GM19240 (cell line): Measurements from ENCODE around the gene TRIM8.
A peak's percentile ranks its signal among the peaks of the same experiment; 100 is the strongest.

ENCODE experiments used
- DNase-seq: peaks from one replicate; pipeline ENCODE4 v3.0.0; 2011; ENCODE audit warnings: low spot score; ENCODE audit not compliant: insufficient read length

The TRIM8 gene

GRCh38 chr10:102669206-102670064 is 25.2 kb downstream of the TRIM8 start:
- DNase-seq: no peak

- DNase-seq: no peak
These were observed 25.9 kb downstream of the TRIM8 start for GRCh38 chr10:102670065-102670670.

DNA sequence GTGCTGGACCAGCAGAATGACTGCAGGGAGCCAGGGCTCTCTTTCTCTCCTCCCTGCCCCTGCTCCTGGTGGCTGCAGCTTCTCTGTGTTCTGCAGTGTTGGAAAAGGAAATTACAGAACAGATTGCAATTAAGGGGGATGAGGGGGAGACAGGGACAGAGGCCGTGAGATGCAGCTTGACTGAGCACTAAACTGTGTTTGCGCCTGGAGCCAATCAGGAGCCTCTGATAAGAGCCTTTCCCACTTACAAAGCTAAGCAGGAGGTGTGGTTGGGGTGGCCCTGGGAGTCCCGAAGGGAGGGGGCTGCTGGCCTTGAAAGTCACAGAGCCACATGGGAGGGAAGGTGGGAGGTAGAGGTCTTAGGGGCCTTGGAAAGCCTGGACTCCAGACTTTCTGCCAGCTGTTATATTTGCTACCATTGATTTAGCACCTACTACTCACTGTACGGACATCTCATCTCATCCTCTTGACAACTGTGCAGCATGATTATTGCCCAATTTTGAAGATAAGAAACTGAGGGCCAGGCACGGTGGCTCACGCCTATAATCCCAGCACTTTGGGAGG is 26.7 kb downstream of the TRIM8 start:
- DNase-seq: no peak

DNA sequence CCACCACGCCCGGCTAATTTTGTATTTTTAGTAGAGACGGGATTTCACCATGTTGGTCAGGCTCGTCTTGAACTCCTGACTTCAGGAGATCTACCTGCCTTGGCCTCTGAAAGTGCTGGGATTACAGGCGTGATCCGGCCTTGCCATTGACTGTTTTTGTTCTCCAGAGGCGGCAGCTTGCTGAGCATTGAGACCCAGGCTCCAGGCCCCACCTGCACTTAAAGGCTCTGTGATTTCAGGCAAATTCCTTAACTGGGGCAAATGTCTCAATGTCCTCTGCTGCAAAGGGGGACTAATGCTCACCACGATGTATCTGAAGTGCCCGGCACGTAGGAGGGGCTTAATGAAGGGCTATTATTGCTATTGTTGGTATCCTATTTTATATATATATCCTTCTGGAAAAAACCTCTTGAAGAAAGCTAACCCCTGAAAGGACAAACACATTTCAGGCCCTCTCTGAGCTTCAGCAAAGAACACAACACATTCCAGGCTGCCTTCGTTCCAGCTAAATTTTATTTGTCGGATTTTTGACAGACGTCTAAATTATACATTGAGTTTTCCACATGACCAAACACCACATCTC is 29.0 kb downstream of the TRIM8 start:
- no peak for DNase-seq

GRCh38 chr10:102673819-102674511 is 29.7 kb downstream of the TRIM8 start:
- peak; percentile 53 for DNase-seq

GRCh38 chr10:102674566-102674965 is 30.3 kb downstream of the TRIM8 start:
- no peak for DNase-seq

DNA sequence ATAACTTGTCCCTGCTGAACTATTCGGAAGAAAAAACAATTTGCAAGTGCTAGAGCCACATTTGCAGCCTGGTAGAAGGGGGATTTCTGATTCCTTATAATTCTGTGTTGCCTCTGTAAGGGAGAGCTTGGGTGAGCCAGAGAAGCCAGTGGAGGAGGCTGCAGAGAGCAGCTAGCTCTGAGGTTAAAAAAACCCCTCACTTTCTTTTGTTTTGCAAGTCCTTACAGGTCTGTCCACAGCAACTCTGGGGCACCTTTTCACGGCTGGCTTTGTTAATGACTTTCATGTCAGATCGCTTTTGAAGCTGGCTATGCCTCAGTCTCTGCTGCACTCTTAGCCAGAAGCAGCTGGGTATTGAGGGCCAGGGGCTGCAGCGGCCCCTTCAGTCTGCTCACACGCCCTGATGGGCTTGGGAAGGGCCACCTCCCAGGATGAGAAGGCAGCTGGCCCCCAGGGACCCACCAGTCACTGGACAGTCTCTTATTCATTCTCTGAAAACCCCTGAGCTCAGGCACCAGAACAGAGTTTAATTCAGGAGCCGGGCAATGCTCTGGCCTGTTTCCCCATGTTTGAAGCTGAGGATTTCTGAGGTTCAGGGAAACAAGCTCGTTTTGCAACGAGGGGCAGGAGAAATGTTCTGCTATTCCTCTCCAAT is 30.9 kb downstream of the TRIM8 start:
- DNase-seq: no peak

DNA sequence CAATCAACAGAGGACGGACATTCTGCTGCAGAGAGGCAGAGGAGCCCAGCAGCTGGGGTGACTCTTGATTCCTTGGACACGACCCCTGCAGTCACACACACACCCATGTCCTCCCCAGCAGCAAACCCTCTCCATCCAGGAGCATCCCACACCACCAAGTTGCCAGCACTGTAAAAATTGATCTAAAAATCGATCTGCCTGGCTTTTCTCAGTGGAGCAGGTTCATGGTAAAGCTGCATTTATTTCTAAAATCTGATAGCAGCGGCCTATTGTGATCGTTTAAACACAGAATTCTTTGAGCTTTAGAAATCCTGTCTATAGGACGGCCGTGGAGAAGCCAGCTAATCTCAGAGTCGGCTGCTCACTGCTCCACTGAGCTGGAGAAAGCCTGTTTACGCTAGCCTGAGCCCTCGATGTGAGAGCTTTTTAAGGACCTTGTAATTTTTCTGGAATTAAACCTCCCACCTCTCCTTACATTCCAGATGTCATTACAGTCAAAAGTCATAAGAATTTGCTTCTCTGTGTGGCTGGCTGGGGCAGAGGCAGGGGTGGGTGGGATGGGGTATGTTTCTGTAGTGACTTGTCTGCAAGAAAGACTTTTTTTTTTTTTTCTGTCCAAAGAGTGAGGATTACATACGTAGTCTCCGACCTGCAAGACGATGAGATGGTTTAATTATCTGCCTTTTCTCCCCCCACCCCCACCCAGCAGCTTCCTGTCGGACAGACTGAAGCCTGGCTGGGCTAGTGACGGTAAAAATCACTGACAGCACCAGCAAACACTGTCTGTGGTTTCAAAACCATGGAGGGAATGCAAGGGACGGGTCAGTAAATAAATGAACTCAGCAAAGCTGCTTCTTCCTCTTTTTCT is 31.6 kb downstream of the TRIM8 start:
- DNase-seq: no peak

GRCh38 chr10:102676534-102677315 is 32.4 kb downstream of the TRIM8 start:
- no peak for DNase-seq

DNA sequence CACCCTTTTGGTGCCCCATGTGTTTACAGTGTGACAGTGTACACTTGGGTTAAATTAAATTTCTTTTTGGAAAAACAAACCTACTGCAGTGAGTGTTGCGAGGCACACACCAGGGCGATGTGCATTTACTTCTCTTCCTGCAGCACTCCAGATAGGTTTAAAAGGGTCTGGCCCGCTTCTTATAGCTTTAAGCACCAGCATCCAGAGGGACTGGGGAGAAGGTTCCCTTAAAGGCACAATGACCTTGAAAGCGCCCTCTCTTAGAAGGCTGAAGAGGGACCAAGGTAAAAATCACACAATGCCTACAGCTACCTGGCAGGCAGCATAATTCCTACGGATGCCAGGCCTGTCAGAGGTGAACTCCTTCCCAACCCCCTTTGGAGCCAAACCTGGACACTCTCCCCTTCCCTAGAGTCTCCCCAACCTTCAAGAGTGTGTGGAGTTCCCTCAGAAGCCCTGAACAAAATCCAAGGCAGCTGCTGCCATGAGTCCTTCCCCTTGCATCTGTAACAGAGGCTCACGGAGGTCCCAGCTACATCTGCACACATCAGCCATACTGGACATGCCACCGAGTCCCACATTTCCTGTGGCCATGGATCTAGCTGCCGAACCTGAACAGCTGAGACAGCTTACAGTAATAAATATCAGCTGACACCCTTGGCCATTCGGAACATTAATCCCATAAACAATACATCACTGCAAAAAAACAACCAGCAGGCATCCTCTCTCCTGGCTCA is 33.2 kb downstream of the TRIM8 start:
- DNase-seq: no peak

DNA sequence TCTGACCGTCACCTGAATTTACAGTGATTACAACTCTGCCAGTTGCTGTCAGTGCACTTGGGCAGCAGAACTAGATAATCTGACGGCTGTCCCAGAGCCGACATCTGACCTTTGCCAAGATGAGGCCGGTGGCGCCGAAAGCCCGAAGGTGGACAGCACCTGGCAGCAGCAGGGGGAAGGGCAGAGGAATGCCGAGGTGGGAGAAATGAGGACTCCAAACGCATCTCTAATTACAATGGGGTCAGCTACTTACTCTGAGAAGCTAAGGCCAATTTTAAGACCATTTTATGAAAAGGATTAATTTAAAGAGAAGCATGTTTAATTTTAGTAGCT is 33.8 kb downstream of the TRIM8 start:
- DNase-seq: no peak

GRCh38 chr10:102678842-102679289 is 34.6 kb downstream of the TRIM8 start:
- peak; percentile 38 for DNase-seq

GRCh38 chr10:102679596-102679995 is 35.3 kb downstream of the TRIM8 start:
- no peak for DNase-seq

- DNase-seq: no peak
These were observed 37.4 kb downstream of the TRIM8 start for GRCh38 chr10:102681696-102682095.

GRCh38 chr10:102682416-102682815 is 38.1 kb downstream of the TRIM8 start:
- no peak for DNase-seq

DNA sequence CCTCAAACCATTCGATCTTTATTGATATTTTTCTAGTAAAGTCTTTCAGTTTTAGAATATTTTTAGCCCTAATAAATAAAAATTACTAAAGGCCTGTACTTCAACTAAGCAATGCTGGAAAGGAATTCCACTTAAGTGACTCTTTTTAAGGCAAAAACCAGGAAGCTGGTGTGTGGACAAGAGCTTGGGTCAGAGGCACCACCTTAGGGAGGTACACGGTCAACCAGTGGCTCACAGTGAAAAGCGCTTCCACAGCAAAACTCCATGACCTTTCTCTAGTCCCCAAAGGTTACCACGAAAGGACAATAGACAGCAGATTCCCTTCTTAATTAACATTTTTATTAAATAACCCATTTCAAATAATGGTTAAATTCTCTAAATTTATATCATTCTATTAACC is 38.7 kb downstream of the TRIM8 start:
- DNase-seq: no peak

GRCh38 chr10:102683736-102684135 is 39.5 kb downstream of the TRIM8 start:
- DNase-seq: no peak

DNA sequence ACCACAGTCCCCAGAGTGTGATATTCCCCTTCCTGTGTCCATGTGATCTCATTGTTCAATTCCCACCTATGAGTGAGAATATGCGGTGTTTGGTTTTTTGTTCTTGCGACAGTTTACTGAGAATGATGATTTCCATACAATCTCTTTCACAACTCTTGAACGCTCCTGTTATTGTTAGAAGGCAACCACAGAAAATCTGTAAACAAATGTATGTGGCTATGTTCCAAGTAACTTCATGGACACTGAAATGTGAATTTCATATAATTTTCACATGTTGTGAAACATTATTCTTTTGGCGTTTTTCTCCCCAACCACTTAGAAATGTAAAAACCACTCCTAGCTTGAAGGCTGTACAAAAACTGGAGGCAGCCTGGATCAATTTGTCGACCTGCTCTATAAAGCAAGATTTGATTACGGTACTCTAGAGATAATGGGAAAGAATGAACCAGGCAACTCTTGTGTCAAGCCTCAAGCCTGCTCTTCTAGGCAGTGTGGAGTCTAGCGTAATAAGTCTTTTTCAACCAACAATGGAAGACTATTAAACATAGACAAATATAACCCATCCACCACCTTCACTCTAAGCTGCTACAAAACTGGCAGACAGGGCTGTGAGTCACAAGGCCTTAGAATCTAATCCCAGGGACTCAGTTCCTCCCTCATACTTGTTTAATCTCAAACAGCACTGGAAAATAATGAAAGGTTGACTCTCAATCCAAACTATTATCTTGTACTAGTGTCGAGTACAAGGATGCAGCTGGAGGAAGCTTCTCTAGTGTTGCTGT is 47.2 kb downstream of the TRIM8 start:
- no peak for DNase-seq
